ENCODE measurements around the gene INPP5F.

Gene INPP5F

DNA sequence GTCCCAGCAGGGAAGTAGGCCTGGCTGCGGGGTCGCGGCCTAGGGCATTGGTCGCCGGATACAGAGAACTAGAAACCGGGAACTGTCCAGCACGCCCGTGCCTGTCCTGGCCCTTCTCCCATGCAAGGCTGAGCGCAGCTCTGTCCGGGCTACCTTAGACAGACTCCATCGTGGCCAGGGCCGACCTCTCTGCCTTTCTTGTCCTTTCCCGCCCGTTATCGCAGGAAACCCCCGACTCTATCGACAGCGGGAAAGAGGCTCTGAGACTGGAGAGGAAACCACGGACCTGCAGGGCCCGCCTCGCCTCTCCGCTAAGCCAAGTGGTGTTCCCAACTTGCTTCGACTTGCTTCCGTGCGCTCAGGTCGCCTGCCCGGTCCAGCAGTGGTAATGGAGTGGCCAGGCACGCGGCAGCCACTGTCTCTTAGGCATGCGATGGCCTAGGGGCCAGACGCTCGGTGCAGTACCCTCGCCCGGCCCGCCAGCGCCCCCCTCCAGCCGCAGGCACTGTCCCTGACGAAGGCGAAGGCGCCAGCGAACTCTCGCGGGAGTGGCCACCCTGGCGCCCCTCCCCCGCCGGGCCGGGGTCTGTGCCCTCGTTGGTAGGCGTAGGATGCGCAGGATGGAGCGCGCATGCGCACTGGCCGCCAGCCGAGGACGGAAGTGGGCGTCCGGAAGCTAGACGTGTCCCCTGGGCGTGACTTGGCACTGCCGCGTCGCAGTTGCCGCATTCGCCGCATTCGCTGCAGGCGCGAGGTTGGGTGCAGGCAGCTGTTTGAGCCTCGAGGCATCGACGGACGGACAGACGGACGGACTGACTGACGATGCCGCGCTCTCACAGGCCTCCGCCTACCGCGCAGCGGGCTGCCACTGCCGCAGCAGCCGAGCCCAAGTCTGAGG is 92.4 kb downstream of the INPP5F start:
- DNase-seq (ENCODE audit: low read depth): no peak

DNA sequence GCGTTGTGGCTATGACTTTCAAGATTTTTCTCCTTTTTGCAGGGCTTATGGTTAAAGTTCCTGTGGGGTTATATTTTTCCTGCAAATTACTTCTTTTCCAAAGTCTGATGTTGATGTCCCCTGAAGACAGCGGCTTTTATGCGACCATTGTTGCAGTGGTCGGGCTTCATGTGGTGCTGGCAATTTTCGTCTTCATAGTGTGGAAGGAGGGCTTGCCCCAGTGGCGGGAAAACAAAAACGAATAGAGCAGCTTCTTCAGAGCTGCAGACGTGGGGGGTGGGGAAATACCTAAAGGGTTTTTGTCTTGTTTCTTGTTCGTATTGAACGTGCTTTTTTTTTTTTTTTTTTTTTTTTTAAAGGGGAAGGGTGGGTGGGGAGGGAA is 93.0 kb downstream of the INPP5F start:
- no peak for DNase-seq (ENCODE audit: low read depth)

DNA sequence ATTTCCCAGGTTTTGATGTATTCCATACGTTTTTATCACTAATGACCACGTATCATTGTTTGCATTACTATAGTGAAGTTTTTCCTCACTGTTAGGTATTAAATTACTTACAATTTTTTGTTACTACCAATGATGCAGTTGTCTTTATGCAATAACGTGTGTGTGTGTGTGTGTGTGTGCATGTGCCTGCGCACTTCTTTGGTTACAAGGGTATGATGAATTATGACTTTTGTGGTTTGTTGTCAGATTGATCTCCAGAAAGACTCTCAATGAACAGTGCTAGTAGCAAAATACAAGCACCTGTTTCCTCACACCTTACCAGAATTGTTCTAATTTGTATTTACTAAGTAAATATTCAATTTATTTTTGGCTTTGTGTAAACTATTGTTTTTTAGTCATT is 95.3 kb downstream of the INPP5F start:
- no peak for DNase-seq (ENCODE audit: low read depth)

DNA sequence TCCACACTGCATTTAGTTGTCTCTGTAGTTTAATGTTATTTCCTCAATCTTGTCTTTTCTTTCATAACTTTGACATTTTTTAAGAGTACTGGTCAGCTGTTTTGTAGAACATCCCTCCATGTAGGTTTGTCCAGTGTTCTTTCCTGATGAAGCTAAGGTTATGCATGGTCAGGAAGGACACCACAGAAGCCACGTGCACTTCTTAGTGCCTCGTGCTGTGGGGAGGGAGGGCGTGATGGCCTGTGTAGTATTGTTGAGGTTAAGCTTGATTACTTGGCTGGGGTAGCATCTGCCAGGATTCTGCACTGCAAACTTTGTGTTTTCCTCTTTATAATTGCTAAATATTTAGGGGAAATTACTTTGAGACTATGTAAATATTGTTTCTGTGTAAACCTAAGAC is 98.4 kb downstream of the INPP5F start:
- DNase-seq (ENCODE audit: low read depth): no peak

DNA sequence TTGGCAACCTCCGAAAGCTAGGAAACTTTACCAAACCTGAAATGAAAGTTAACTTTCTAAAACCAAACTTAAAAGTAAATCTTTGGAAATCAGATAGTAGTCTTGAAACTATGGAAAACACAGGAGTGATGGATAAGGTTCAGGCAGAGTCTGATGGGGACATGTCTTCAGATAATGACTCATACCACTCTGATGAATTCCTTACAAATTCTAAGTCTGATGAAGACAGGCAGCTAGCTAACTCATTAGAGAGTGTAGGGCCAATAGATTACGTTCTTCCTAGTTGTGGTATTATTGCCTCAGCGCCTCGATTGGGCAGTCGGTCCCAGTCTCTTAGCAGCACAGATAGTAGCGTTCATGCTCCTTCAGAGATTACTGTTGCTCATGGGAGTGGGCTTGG is 100.9 kb downstream of the INPP5F start:
- no peak for DNase-seq (ENCODE audit: low read depth)

DNA sequence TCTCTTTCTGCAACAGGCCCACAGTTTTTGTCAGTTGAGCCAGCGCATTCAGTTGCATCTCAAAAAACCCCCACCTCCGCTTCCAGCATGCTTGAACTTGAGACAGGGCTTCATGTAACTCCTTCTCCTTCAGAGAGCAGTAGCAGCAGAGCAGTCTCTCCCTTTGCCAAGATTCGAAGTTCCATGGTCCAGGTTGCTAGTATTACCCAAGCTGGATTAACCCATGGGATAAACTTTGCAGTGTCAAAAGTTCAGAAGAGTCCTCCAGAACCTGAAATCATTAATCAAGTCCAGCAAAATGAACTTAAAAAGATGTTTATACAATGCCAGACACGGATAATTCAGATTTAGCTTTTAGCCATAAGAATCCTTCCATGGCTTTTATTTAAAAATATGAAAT is 101.6 kb downstream of the INPP5F start:
- DNase-seq (ENCODE audit: low read depth): no peak

DNA sequence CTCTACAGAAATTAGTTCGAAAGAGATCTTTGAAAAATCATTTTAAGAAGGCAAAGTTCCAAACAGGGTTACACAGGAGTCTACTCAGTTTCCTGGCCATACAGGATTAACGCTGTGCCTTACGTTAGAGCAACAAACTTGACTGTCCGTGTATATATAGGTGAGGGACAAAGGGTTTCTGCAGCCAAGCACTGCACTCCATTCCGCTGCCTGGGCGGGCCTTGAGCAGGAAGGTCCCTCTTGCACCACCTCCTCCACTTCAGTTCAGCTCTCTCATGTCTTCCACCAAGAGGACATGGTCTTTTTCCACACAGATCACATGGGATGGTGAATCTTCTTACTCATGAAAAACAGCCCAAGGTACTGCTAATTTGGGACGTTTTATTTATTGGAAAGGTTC is 103.6 kb downstream of the INPP5F start:
- DNase-seq (ENCODE audit: low read depth): no peak

DNA sequence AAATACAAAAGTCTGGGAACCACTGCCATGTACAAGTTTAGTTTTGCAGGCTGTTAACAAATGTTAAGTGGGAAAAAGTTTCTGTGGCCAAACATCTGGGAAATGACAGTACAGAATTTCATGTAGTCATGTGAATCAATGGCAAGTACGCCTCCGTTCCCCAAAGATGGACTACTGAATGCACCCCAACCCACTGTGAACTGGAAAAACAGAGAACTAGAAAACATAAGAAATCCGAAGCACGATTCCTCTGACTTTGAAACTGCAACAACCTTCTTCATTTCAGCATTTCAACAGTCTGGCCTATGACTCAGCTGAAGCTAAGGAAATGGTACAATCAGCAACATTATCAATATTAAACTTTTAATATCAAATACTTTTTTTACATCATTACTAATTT is 105.0 kb downstream of the INPP5F start:
- DNase-seq (ENCODE audit: low read depth): no peak

DNA sequence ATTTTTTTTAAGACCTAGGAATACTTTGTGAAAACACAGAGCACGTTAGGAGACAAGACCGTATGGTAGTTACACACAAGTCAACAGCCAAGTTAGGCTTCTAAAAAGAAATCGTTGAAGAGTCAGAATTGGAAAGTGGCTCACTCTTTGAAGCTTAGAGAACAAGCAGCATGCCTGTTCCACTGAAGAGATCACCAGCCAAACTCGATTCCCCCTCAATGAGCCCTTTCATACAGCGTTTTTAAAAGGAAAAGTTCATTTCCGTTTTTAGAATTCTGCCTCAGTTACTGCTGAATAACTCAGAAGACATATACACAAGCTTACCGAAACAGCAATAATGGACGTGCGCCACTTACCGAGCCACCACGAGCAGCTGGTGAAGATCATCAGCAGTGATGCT is 105.8 kb downstream of the INPP5F start:
- no peak for DNase-seq (ENCODE audit: low read depth)

DNA sequence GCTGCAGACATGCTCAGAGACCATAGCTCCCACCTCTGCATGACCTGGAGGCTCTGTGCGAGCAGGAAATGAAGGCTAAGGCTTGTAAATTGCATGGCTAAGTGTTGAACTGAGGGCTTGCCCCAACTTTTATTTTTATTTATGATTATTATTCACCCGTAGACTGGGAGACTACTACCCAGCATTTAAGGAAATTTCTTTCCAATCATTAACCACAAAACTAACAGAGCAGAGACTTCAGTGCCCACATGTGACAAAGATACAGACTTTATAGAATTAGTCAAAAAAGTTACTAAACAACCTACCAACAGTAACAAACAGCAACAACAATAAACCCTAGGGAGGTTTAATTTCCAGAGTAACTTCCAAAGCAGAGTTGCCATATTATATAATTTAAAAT is 107.1 kb downstream of the INPP5F start:
- DNase-seq (ENCODE audit: low read depth): no peak

DNA sequence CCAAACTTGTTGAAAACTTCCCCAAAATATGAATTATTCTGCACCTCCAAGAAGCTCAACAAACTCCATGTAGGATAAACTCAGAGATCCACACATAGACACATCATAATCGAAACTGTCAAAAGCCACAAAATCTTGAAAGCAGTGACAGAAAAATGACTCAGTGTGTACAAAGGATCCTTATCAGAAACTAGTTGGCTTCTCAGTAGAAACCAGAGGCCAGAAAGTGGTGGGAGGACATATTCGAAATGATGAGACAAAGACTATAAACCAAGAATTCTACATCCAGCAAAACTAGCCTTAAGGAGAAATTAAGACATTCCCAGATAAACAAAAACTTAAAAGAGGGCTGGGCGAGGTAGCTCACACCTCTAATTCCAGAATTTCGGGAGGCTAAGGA is 108.3 kb downstream of the INPP5F start:
- DNase-seq (ENCODE audit: low read depth): no peak

DNA sequence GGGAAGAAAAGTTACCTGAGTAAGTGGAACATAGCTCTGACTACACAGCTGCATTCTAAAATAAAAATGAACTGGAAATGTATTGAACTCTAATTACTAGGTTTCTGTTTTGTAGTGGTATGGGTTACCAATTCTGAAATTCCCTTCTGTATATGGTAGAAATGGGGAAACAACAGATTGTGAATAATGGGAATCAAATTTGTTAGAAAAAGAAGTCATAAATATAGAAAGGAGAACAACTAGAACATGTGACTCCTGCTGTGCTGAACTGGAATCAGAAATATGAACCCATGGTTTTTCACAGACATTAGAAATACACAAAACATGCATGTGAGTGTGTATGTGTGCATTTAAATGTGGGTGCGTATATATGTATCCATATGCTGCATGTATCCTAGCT is 119.8 kb downstream of the INPP5F start:
- no peak for DNase-seq (ENCODE audit: low read depth)

DNA sequence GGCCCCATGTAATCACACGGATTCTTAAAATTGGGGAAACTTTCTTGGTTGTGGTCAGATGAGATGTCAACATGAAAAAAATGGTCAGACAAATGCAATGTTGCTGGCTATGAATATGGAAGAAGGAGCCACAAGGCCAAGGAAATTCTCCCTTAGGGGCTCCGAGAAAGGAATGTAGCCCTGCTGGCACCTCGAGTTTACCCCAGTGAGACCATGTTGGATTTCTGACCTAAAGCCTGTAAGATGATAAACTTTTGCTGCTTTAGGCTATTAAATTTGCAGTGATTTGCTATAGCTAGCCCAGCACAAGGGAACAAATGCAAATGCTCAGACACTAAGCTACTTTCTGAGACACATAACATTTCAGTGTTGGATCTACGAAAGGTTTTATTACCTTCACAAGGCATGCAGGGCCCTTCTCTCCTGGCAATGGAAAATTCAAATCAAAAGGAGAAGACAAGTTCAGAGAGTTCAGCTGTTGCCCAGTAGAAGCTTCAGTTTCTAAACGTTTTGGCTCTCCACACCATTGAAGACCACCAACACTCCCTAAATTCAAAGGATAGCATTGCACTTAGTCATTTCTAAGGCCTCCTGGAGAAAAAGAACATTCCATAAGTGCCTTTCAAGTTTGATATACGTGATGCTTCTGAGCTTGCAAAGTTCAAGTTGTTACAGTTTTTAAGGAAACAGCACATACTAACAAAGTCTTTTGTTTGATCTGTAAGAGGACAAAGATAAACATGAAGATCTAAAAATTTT is 123.4 kb downstream of the INPP5F start:
- DNase-seq (ENCODE audit: low read depth): no peak

DNA sequence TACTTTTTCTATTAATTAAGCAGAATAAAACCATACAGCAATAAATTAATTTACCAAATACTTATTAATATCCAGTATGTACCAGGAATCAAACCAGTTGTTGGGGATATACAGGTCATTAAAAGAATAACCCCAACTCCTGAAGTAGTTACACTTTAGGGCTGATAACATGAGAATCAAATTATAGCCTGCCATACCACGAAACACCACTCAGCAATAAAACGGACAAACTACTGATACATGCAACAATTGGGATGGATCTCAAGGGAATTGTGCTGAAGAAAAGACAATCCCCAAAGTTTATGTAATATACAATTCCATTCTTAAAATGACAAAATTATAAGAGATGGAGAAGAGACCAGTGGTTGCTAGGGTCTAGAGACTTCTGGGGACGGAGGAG is 124.1 kb downstream of the INPP5F start:
- no peak for DNase-seq (ENCODE audit: low read depth)

DNA sequence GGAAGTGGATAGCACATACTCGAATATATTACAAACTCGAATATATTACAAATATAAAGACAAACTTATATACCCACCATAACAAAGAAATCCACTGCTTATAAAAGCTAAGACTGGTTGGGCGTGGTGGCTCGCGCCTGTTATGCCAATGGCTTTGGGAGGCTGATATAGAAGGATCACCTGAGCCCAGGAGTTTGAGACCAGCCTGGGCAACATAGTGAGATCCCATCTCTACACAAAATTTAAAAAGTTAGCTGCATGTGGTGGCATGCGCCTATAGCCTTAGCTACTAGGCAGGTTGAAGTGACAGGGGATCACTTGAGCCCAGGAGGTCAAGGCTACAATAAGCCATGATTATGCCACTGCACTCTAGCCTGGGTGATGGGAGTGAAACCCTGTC is 126.4 kb downstream of the INPP5F start:
- DNase-seq (ENCODE audit: low read depth): no peak

DNA sequence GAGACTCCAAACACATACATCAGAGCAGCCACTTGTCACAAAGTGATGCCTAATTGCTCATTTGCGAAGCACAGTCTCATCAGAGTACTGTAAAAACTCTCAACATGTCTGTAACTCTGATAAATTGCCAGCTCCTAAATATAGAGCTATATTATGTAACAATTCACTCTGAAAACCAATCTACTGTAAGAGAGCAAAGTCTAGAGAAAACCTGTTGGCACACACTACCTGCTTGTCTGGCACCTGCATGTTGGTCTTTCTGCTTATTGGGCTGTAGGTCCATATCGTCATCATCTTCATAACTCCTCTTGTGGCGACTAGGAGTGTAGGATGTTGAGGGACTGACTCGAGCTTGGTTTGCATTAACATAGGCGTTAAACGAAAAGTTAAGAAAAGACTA is 127.0 kb downstream of the INPP5F start:
- no peak for DNase-seq (ENCODE audit: low read depth)

DNA sequence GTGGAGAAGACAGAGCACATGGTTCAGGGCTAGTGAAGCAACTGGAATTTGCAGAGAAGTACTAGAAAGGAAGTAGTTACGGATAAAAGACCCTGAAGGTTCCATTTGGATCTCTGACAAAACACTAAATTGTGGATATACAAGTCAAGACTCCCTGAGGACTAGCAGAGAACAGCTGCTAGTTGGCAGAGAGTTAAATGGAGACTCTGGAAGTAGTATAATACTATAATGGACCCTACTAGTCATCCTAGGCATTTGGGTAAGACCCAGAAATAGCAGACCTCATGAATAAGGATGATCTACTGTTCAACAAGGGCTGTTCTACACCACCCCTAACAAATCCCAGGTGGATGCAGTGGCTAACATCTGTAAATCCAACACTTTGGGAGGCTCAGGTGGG is 127.7 kb downstream of the INPP5F start:
- DNase-seq (ENCODE audit: low read depth): no peak

DNA sequence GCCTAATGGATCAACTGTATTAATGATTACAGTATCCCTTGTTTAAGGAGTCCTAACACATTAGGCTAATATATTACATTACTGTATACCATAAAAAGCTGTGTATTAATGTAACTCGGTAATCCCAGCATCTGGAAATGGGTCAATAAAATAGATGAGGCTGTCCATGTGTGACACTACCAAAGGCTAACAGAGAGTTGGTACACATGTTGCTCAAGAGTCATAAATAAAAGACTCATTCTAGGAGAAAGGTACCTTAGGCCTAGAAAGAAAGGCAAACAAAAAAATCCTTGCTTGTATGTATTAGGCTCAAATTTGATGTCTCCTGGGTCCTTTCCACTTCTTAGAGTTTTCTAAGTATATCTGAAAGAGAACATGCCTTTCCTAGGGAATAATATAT is 132.2 kb downstream of the INPP5F start:
- no peak for DNase-seq (ENCODE audit: low read depth)

DNA sequence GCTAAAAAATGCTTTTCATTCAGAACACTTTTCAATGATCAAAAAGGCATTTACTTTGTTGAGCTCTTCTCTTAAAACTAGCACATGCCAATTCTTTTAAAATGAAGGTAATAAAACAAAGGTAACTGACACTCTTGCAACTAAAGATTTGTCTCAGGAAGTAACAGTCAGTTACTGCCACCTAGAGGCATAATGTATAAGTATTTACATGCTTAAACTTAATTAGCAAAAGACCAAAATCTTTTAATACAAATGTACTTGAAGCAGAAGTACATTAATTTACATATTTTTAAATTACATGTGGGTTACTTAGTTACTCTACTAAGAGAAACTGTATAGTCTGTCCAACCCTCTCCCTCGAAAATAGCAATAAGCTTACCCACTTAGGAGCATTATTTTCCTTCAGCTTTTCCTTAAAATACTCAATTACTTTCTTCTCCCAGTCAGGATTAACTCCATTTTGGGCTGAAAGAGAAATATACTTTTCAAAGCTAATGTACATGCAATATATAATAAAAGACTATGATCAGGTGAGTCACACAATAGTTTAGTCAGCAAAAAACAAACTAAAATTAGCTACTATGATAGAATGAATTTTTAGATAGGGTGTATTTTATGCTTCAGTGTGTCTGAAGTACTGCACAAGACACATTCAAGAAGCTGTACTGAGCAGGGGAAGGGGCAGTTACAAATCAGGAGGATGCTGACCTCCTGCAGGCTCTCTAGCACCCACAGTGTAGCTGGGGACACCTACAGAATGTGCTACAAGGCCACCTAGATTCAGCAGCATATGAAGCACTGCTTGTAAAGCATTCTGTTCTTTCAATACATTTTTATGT is 133.8 kb downstream of the INPP5F start:
- DNase-seq (ENCODE audit: low read depth): no peak

DNA sequence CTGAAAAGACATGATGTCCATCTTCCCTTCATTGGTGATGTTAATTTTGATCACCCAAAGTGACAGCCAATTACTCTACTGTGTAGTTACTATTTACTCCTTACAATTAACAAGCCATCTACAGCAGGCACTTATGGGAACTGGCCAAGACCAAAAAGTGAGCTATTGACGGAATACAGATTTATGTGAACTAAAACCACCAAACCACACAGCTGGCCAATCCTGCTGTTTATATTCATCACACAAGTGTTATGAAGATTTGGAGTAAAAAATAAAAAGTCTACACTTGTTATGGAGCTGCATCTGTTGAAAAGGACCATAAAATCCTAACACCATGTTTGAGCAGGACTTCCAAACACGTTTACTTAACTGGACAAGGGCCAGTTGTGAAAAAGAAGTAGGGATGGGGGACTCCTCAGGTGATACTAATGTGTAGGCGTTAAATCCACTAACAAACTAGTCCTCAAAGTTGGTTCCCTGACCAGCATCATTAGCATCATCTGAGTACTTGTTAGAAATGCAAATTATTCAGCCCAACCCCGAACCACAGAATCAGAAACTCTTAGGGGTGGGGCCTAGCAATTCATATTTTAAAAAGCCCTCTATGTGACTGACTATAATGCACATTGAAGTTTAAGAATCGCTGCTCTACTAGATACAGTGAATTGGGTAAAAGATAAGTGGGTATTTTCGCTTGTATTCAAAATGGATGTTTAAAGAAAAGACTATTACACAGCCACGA is 135.2 kb downstream of the INPP5F start:
- DNase-seq (ENCODE audit: low read depth): no peak

DNA sequence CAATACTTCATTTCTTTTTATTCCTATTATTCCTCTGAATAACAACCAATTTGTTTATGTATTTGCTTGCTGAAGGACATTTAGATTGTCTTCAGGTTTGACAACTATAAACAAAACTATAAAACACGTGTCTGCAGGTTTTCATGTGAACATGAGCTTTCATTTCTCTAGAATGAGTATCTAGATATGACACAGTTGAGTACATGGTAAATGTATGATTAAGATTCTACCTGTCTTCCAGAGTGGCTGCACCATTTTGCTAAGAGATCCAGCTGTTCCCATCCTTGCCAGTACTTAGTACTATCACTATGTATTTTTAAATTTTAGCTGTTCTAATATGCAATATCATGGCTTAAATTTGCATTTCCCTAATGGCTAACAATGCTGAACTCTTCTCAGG is 136.7 kb downstream of the INPP5F start:
- DNase-seq (ENCODE audit: low read depth): no peak

DNA sequence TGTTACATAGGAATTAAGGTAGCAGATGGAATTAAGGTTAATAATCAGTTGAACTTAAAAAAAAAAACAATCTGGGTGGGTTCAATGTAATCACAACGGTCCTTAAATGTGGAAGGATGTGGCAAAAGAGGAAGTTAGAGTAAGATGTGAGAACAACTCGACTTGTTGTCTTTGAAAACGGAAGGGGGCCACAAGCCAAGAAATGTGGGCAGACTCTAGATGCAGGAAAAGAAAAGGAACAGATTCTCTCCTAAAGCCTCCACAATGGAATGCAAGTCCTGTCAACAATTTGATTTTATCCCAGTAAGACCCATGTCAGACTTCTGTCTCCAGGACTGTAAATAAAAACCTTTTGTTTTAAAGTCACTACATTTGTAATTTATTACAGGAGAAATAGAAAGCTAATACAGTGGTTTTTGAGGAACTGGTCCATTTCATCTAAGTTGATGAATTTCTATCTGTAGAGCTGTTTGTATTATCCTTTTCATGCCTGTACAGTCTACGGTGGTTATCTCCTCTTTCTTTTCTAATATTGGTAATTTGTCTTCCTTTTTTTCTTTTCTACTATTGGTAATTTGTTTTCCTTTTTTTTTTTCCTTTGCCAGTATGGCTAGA is 138.2 kb downstream of the INPP5F start:
- DNase-seq (ENCODE audit: low read depth): no peak
